Adrenal gland (tissue), 5 donors: ENCODE measurements around the gene HBB.

ENCODE experiments used
- POLR2A ChIP-seq, 2 donors: fragments of 450-650 bp; IDR thresholded peaks; one replicate each; pipeline ENCODE4 v1.6.1; 2017; ENCODE audit warnings: antibody characterized with exemption in 2 of 2, mild to moderate bottlenecking in 2 of 2, moderate library complexity in 1 of 2
- TF ChIP-seq, protein P1 (sequence below), 6 experiments: fragments of 450-650 bp in 4 of 6; fragments of 200-600 bp in 2 of 6; sonication (generic) in 1 of 6; IDR thresholded peaks; 1 replicate in 5 of 6; 2 replicates in 1 of 6; pipeline versions ENCODE4 v1.5.1 to v1.8.0; 2016 to 2021; ENCODE audit warnings: antibody characterized with exemption in 6 of 6, mild to moderate bottlenecking in 2 of 6, moderate library complexity in 1 of 6
- donor health status: DM: no; HTN: no; CAD: no.

DNA sequence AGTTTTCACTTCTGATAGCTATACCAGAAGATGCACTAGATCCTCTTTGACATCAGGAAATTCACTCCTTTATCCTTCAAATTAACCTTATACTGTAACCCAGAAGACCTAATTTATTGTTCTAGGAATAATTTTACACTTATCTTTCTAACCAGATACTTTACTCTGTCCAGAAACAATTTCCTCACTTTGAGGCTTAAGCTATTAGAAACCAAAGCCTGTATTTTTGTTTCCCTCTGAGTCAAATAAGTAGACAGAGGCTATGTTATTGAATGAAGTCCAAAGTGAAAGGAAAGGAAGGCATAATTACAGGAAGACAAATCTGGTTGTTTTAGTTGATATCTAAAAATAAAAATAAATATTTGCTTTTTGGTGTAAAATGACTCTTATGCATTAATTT, 28.6 kb downstream of the HBB start:
- TF ChIP-seq, protein P1, sequence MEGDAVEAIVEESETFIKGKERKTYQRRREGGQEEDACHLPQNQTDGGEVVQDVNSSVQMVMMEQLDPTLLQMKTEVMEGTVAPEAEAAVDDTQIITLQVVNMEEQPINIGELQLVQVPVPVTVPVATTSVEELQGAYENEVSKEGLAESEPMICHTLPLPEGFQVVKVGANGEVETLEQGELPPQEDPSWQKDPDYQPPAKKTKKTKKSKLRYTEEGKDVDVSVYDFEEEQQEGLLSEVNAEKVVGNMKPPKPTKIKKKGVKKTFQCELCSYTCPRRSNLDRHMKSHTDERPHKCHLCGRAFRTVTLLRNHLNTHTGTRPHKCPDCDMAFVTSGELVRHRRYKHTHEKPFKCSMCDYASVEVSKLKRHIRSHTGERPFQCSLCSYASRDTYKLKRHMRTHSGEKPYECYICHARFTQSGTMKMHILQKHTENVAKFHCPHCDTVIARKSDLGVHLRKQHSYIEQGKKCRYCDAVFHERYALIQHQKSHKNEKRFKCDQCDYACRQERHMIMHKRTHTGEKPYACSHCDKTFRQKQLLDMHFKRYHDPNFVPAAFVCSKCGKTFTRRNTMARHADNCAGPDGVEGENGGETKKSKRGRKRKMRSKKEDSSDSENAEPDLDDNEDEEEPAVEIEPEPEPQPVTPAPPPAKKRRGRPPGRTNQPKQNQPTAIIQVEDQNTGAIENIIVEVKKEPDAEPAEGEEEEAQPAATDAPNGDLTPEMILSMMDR (IDR thresholded peaks at IDR 0.05) = no peak
- no peak for TF ChIP-seq POLR2A (IDR thresholded peaks at IDR 0.05)
